ENCODE data around the gene AK9.
A peak's percentile ranks its signal among the peaks of the same experiment; 100 is the strongest.
"Not testable (repeated sequence)": the region's sequence is repeated elsewhere in the genome, so short reads cannot be mapped to it uniquely, and the experiment has no call there.

AK9 gene

DNA sequence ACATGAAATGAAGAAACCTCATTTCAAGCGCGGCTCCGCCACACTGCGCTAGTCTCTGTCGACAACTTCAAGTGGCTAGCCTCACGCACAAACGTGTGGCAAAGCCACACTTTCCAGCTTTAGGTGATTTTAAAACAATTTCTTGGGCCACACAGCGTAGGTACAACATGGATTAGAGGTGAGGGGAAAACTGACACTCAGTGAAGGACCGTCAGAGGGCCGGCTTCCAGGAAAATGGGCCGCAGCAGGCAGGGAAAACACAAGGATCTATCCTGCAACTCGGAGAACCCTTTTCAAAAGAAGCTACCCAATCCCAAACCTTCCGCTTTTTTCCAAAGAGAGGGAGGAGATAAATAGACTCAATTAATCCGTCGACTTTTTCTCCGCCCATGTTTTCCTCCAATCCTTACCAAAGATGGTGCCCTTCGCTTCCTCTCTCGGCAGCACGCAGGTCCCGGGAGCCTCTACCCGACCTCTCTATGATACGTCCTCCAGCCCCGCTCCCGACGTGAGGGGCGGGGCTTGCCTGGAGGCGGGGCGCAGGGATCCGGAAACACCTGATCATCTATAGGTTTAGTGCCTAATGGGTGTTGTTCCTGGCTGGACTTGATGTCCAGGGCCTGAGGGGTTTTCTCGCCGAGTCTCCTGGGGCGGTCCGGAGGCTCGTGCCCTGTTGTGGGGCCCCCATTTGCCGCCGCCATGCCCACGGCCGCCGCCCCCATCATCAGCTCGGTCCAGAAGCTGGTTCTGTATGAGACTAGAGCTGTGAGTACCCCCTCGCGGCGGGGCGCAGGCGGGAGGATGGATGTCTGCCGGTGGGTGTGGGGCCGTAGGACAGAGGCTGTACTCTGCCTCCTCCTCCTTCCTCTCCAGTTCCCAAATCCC lies at the start of gene AK9, which contains the start of gene FIG4:
TSS of gene AK9 (minus strand) at position 466 of the 885 bp plus-strand sequence. CDS start 15,457 bp downstream, outside the sequence.
TSS of gene FIG4 (plus strand) at position 560 of the 885 bp plus-strand sequence. CDS start at position 700, 140 bp downstream.
- DNase-seq (ENCODE audit: low read depth, low spot score), result peak; percentile 96

DNA sequence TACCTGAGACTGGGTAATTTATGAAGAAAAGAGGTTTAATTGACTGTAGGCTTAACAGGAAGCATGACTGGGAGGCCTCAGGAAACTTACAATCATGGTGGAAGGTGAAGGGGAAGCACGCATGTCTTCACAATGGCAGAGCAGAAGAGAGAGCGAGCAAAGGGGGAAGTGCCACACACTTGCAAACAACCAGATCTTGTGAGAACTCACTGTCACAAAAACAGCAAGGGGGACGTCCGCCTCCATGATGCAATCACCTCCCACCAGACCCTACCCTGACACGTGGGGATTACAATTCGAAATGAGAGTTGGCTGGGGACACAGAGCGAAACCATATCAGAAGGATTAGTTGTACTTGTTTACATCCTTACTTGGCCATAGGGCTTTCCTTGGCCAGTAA lies 49.8 kb upstream of the AK9 start:
- DNase-seq (ENCODE audit: low read depth, low spot score), result no peak

DNA sequence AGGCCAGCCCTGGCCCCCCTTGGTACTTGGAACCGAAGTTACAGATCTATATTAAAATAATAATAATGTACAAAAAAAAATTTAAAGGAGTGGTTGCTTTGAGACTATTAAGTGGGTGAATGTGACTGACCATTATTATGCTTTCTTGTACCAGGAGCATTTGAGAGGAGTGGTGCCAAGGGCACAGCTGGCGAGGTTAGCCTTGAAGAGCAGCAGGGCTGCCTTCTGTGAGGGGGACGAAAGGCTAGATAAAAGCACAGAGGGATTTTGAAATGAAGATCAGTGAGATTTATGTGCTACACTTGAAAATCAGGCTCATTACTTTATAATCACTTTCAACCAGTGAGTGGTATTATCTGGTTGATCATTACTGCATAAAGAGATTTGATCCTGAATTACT lies 48.7 kb upstream of the AK9 start:
- DNase-seq (ENCODE audit: low read depth, low spot score), result no peak

DNA sequence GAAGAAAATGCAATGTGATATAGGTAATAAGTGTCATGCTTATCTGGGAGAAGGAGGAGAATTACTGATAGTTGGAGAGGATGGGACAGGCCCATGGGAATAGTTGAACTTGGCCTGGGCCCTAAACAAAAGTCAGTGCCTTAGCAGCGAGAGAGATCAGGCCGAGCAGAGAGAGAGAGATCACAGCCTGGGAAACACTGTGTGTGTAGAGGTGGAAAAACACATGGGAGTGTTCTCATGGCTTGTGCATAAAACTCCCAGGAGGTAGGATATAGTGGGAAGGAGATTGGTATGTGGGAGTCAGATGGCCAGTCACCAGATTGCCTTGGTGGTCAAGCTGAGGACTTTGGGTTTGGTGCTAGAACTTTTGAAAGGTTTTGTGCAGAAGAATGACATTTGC lies 47.7 kb upstream of the AK9 start:
- no peak for DNase-seq (ENCODE audit: low read depth, low spot score)

DNA sequence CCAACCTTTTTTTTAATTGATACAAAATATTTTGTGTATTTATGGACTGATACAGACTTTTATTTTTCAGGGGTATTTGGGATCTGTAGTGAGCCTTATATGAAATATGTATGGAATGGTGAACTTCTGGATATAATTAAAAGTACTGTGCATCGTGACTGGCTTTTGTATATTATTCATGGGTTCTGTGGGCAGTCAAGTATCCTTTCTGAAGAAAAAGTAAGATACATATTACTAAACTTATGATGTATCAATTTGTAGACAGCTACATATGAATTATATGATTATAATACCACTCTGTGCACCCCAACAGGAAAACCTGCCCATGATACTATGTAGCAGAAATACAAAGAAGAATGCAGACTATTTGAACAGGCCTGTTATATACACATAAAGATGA lies 47.3 kb upstream of the AK9 start:
- no peak for DNase-seq (ENCODE audit: low read depth, low spot score)

DNA sequence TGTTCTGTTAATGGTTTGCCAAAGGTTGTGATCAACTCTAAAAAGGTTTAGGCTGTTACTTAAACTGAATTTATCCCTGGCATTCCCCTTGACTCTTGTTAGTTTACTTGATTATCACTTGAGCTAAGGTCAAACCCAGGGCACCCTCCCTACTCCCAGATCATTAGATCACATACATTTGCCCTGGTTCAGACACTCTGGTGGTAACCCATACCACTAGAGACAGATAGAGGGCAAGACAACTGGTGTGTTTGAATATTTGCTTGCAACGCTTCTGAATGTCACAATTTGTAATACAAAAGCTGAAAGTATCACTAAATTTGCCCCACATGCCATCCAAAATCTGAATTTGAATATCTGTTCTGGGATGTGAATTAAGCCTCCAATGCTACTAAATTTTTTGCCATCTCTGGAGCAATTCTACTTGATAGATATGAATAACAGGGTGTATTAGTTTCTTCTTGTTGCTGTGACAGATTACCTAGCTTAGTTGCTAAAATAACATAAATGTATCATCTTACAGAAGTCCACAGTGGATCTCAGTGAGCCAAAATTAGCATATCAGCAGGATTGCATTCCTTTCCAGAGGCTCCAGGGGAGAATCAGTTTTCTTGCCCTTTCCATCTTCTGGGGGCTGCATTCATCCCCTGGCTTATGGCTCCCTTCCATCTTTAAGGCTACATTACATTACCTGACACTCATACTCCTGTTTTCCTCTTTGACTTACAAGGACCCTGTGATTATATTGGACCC lies 45.4 kb upstream of the AK9 start:
- no peak for DNase-seq (ENCODE audit: low read depth, low spot score)

DNA sequence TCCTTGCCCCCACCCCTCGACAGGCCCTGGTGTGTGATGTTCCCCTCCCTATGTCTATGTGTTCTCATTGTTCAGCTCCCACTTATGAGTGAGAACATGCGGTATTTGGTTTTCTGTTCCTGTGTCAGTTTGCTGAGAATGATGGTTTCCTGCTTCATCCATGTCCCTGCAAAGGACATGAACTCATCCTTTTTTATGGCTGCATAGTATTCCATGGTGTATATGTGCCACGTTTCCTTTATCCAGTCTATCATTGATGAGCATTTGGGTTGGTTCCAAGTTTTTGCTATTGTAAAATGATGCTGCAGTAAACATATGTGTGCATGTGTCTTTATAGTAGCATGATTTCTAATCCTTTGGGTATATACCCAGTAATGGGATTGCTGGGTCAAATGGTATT lies 34.2 kb upstream of the AK9 start:
- not testable (repeated sequence) for DNase-seq (ENCODE audit: low read depth, low spot score)

DNA sequence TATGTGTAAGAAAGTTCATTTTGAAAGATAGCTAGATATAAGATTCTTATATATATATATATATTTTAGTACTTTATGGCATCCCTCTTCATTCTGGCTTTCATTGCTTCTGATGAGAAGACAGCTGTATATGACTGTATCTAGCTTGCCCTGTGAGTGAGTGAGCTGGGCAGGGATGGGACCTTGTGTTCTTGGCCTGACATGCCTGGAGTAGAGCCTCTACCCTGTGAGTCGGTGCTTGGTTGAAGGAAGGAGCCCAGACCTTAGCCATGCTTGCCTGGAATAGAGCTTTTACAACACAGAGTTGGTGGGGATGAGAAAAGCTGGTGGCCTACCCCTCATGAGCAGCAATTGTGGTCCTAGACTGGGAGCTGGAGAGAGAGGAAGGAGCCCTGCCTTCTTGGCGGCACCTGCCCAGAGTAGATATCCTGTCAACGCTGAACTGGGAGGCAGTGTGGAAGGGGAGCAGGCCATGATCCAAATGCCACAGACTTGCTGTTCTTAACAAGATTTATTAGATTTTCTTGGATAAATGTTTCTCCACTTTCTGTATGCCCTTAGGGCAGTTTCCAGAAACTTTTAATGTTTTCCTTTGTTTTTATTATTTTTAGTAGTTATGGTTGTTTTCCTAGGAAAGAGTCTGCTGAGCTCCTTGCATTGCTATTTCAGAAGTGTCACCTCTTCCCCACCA lies 31.7 kb upstream of the AK9 start:
- no peak for DNase-seq (ENCODE audit: low read depth, low spot score)

DNA sequence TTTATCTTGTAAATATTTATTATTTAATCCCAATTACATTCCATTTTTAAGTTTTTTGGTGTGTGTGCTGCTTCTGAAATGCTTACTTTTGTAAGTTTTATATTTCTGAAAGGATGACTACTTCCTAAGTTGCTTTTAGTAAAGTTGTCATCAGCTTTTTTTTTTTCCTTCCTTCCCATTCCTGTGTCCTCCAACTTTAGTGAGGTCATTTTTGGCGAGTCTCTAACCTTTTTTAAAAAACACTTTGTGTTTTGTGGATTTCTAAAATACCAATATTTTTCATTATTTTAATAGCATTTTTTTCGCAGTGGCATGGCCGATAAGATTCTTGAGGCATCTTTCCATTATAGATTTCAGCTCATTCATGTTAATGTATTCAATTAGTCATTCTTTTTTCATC lies 31.0 kb upstream of the AK9 start:
- DNase-seq (ENCODE audit: low read depth, low spot score), result no peak

DNA sequence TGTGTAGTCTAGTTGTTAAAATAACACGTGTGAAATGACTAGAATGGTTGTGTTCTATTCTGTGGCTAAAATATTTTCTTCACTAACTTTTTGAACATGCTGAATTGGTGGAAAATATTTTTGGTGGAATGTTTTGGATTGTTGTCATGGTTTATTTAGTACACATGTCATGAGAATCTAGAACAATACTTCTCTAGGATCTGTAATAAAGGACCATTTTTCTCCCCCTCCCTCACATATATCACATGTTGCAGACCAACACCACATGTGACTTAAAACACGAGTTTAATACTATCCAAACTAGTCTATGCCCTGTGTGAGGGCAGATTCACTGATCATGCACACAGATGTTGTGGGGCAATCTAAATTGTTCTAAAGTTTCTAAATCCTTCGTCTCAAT lies 29.3 kb upstream of the AK9 start:
- no peak for DNase-seq (ENCODE audit: low read depth, low spot score)

DNA sequence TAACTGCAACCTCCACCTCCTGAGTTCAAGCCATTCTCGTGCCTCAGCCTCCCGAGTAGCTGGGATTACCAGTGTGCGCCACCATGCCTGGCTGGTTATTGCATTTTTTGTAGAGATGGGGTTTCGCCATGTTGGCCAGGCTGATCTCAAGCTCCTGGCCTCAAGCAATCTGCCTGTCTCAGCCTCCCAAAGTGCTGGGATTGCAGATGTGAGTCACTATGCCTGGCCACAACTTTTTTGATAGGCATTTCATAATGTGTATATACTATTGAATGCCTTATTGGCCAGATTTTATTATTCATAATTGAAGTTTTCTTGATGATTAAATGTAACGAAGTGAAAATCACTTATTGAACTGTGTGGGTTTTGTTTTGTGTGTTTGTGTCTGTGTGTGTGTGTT lies 28.0 kb upstream of the AK9 start:
- DNase-seq (ENCODE audit: low read depth, low spot score), result no peak

DNA sequence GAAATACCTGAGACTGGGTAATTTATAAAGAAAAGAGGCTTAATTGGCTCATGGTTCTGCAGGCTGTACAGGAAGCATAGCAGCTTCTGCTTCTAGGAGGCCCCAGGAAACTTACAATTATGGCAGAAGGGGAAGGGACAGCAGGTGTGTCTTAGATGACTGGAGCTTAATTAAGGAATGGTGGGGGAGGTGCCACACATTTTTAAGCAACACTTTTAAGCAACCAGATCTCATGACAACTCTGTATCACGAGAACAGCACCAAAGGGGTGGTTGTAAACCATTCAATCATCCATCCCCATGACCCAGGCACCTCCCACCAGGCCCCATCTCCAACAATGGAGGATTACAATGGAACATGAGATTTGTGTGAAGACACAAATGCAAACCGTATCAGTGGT lies 27.0 kb upstream of the AK9 start:
- DNase-seq (ENCODE audit: low read depth, low spot score), result no peak

DNA sequence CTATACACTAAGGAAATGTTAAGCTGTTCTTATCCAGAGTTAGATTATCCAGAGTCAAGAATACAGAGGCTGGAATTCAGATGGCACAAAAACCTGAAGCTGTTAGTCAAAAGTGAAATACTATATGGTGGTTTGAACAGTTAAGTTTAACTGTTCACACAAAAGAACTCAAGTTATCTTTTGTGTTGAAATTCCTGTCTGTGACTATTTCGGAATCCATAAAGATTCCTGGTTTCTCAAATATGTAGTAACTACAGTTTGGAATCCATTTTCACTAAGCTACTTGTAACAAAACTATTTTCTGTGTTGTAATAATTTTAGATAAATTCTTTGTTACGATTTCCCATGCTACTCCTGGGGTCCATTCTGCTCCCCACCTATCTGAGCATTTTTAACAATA lies 24.6 kb upstream of the AK9 start:
- no peak for DNase-seq (ENCODE audit: low read depth, low spot score)

DNA sequence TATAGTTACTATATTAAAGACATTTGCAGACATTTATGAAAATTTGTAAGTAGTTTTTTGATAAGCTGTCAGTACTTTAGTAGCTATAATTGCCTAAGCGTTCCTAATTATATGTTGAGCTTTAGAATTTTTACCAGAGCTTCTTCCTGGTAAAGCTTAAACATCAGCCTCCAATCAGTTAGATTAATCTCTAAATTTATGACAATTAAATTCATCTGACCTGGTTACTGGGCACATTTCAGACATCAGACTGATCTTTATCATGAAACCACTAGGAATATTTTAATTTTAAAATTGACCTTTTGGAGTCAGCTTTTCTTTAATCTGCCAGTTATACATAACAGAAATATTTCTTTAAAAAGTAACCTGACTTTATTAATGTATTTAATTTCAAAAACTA lies 23.6 kb upstream of the AK9 start:
- no peak for DNase-seq (ENCODE audit: low read depth, low spot score)

DNA sequence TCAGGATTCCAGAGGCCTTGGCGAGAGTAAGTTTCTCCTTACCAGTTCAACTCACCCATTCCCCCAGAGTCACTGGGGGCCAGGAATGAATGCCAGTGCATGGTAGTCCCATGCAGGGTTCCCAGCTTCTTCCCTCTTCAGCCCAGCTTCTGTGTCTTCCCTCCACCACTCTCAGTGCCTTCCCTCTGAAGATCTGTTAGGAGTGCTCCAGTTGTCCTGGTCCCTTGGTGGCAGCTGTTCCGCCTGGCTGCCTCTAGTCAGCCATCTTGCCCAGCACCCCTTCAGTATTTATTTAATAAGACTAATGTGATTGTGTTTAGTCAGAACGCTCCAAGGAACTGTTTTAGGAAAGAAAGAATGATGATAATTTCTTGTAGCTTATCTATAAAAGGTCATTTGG lies 23.2 kb upstream of the AK9 start:
- no peak for DNase-seq (ENCODE audit: low read depth, low spot score)

DNA sequence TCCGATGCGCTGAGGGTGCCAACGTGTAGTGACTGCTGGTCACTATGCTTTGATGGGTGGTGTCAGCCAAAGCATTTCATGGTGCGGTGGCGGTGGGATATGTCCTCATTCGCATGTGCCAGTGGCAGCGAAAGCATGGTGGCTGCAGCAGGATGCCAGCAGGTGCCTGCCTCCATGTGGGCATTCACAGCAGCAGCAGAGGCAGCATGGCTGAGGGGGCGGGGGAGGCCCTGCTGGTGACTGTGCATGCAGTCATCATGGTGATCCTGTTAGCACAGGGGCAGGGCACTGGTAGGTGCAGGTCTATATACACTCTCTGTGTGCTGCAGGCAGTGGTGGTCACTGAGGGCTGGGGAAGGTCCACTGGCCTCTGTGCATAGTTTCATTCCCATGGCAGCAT lies 22.1 kb upstream of the AK9 start:
- DNase-seq (ENCODE audit: low read depth, low spot score), result no peak

DNA sequence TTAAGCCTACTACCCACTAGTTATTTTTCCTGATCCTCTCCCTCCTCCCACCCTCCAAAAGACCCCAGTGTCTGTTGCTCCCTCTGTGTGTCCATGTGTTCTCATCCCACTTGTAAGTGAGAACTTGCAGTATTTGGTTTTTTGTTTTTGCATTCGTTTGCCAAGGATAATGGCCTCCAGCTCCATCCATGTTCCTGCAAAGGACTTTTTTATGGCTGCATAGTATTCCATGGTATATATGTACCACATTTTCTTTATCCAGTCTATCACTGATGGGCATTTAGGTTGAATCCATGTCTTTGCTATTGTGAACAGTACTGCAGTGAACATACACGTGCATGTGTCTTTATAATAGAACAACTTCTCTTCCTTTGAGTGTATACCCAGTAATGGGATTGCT lies 17.1 kb upstream of the AK9 start:
- not testable (repeated sequence) for DNase-seq (ENCODE audit: low read depth, low spot score)

DNA sequence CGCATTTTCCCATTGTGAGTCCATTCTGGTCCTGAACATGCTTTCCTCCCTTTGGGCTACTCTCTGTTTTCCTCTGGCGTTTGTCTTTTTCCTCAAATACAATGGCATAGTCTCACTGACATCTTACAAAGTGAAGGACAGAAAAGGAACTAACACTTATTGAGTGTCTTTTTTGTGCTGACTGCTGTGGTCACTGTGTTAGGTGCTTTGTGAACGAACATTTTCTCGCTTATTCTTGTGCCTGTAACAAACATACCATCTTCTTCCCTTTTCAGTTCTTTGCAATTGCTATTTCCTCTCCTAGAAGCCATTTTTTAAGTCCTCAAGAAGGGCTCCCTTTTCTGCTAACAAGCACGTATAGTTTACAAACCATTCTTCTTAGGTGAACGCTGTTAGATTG lies 15.5 kb upstream of the AK9 start:
- no peak for DNase-seq (ENCODE audit: low read depth, low spot score)

DNA sequence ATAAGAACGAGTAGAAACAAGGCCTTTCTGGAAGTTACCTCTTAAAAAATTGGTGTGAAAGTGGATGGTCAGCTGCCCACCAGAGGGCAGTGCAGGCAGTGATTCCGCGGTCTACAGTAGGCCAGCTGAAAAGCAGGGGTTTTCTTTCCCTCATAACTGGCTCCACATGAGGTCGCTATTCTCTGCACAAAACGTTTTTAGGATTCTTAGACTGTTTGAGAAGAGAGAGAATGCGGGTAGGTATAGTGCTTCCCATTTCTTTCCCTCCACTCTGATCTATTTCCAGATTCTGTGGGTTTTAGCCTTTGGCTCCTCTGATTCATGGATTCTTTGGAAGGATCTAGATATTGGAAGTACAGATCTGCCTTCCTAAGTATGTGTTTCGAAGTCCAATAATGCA lies 14.3 kb upstream of the AK9 start:
- DNase-seq (ENCODE audit: low read depth, low spot score), result peak; percentile 93

DNA sequence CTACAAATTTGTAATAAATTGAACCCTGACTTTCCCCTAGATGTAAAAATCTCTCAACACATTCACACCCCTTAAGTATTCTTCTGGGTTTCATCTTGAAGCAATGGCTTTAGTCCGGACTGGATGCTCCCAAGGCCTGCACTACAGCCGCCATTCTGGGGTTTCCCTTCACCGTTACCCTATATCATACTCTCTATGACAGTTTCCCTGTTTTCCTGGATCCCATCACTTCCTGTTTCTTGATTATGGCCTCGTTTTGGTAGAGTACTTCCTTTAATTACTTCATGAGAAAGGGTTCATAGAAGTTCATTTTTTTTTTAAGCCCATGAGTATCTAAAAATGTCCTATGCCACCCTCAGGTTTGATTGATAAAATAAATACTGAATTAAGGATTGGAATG lies 11.8 kb upstream of the AK9 start:
- DNase-seq (ENCODE audit: low read depth, low spot score), result no peak

DNA sequence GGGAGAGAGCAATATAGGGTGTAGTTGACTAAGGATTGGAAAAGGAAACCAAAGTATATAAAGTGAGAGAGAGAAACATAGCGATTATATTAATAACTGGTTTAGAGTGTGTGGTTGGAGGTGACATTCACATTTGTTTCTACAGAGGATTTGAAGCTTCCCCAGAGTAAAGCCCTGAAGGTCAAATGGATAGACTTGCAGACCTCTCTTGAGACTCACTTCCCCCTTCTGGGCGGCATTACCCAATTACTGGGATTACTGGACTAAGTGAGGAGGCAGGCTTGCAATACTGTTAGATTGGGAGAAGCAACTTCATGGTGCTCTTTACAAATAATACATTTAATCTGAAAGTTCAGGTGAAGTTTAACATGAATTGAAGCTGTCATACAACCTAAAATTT lies 10.8 kb upstream of the AK9 start:
- DNase-seq (ENCODE audit: low read depth, low spot score), result no peak

DNA sequence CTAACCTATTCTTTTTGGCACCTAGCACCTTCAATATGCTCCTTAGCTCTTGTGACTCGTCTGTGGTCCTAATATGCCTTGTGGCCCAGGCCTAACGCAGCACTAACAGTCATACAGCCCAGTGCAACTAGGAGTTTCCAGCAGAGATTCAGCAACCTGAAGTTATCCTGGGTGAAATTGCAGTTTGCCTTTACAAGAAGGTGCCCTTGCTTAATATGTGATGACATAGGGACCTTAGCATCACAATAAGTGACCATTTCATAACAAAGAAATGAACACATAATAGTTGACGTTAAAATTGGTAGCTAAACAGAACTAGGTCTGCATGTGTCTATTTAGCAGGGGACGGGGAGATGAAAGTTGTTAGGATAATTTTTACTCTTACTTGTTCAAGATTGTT lies 10.2 kb upstream of the AK9 start:
- DNase-seq (ENCODE audit: low read depth, low spot score), result no peak

All from astrocyte of the hippocampus (primary cell).